HG02798 (cell line): Measurements from ENCODE around the gene RCAN1.
A peak's percentile ranks its signal among the peaks of the same experiment; 100 is the strongest.

Experiments
- ATAC-seq: cut with Tn5 transposase; IDR thresholded peaks from one replicate; pipeline ENCODE4 v1.9.1; 2021; ENCODE audit warnings: mild to moderate bottlenecking; ENCODE audit not compliant: unreplicated experiment, poor library complexity

Gene RCAN1

DNA sequence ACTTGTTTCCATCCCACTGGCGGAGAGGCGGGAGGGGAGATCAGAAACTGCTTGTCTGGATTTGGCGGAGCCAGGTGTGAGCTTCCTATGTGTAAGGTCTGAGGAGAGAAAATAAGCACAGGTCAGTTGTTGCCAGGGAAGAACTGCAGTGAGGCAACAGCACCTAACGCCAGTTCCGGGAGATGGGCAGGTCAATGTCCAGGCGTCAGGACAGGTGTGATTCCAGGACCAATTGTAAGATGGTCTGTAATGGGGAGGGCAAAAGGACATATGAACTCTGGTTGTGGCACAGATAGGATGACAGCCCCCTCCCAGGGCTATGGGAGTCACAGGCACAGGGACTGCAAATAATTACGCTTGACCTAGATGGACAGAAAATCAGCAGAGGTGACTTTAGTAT, 93.4 kb downstream of the RCAN1 start:
- no peak for ATAC-seq

DNA sequence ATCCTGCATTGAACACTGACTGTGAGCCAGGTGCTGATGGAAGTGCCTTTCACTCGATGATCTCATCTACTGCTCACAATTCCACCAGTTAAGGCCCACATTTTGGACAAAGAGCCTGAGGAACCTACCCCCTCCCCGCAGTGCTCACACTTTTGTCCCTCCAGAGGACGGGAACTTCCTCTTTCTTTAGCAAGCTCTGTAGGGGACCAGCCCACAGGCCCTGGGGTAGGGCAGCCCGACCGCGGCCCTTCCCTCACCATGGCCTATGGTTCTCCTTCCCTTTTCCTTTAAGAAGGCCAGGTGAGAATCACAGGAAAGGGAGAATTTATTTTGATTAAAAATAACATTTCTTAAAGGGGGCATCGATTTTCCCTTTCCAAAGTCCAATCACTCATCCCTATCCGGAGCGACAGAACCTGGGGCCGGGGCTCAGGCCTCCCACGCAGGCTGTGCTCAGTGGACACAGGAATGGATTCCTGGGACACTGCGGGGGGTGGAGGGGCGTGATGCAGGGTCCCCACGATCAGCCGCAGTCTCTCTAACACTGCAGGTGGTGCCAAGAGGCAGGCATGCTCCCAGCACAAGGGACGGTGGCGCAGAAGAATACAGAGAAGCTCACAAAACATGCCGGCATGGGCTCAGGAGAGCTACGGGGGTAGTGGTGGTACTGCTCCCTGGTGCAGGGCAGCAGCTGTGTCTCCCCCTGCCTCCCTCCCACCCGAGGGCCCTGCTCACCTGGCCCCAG, 94.0 kb downstream of the RCAN1 start:
- no peak for ATAC-seq

DNA sequence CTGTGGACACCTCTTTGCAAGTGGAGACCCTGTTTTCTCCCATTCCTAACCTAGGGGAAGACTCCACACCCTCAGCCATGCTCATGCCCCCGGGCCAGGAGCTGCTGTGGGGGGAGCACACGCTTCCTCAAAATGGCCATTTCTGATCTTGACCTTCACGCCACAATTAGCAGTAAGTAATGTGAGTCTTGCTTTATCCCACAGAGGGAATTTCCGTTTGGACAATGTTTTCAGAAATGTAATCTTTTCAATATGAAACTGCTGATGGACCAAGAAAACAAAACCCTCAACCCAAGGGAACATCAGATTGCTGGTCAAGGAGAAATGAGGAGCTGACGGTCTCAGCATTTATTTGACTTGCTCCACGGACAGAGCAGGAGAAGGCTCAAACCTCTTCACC, 94.6 kb downstream of the RCAN1 start:
- ATAC-seq = no peak

DNA sequence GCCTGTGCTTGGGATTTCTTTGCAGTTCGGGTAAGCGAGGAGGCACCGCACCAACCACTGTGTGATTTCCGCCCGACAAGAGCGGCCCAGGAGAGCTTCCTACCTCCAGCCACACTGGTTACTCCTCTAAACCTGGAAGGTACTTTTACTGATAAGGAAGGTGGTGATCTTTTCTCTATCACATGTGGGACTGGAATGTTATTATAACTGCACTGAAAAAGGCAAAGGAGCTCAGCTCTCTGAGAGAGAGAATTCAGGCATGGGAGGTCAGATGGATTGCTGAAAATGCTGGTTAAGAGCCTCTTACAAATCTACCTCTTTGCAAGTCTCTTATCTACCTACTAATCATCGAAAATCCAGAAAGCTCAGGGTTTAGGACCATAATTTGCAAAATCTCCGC, 95.2 kb downstream of the RCAN1 start:
- ATAC-seq = no peak

DNA sequence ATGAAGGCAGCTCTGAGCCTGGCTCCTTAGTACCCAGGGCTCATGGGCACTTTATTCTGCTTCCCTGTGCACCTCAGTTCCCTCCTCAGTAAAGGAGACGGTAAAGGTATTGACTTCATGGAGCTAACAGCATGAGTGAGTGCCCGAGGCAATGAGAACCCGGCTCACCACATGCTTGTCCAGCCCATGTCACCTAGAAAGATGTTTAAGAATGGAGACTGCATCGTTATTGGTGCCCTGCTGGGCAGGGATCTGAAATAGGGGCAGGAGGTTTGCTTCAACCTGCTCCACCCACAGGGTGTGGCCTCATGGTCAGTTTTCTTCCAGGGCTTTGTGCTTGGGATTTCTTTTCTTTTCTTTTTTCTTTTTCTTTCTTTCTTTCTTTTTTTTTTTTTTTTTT, 95.9 kb downstream of the RCAN1 start:
- ATAC-seq = no peak

DNA sequence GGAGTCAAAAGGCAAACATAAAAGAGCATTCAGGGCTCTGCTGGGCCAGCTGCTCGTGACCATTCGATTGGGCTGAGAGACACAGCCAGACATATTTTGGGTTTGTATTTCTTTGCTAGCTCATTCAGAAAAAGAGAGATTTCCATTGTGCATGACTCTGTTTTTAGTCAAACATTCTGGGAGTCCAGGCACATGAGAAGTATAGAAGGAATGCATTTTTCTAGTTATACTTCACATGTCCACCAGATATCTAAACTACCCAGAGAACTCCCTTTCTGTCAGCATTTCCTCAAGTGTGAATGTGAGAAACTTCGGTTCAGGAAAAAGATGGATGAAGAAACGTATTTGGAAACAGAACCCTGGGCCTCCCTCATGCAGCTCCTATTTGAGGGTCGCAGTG, 96.6 kb downstream of the RCAN1 start:
- ATAC-seq = no peak

DNA sequence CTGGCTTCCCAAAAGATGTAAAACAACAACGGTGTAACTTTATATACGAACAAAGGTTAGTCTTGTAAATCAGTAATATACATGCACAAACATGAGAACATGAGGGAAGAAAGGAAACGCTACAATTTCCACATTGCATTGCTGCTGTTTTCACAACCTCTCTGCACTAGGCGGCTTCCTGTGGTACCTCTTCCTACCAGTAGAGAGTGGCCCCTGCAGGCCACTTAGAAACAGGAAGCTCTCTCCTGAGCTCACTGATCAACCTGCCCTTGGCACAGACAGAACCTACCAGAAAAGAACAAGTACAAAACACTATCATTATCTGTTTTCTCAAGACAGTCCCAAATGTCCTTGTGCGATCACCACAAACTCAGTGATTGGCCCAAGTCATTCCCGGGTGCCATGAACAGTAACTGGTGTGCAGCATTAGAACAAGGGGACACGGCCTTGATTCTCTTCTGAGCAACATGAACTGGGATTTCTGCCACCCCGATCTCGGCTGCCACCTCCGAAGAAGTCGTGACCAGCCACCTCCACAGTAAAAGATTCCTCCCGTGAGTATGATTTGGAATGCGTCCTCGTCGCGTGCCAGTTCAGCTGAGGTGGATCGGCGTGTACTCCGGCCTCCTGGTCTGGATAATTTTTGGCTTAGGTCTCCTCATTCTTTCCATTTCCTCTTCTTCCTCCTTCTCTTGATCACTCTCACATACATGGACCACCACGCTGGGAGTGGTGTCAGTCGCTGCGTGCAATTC, 97.2 kb downstream of the RCAN1 start:
- ATAC-seq = no peak

DNA sequence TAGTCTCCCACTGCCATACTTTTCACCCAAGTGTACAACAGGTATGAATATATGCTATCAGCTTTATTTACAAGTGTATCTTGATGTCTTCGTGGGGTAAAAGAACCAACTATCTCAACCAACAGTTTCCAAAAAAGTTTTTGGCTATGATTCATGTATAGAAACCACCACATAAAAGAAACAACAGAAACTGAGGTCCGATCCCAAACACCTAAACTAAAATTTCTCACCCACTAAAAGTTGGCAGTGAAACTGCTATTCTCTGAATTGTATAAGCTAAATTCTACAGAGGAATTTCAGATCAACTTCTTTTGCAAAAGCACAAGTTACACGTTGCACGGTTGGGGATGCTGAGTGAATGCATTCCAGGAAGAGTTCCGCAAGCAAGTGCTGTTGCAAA, 97.9 kb downstream of the RCAN1 start:
- no peak for ATAC-seq

DNA sequence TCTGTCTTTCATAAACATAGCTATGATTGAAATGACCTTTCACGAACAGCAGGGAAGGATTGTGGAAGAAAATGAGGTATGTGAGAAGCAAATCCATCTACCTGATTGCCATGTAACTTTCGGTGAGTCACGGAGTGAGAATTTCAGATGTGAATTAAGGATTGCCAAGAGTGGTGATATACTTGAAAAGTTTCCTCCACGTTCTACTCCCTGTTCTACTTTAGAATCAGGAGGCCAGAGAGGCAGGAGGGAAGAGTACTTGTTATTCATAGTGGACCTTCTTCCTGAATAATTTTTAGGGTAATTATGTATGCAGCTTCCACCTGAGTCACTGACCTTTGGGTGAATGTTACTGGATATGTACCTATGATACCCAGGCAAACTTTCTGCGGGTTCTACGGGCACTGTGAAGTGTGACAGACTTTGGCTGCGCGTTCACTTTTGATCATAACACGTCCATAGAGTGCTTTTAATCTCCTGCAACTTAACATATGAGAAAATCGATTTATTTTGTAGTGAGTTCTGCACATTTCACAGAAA, 100.3 kb downstream of the RCAN1 start:
- no peak for ATAC-seq

DNA sequence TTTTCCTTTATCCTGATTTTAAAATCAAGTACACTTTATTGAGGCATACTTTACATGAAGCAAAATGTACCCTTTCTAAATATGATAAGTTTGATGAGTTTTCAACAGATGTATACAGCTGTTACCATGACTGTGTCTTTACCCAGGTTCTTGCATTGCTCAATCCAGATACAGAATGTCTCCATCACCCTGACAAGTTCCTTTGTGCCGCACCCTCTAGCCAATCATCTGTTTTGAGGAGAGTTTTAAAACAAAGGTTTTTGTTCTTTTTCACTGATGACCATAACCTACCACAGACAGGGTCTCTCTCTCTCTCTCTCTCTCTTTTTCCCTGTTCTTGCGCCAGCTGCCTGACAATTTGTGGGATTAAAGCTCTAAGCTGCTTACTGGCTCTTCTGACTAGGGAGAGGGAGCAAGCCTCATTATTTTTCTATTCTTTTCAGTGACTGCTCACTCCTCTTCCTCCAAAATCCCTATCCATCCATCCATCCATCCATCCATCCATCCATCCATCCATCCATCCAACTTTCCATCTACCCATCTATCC, 101.7 kb downstream of the RCAN1 start:
- ATAC-seq = no peak

DNA sequence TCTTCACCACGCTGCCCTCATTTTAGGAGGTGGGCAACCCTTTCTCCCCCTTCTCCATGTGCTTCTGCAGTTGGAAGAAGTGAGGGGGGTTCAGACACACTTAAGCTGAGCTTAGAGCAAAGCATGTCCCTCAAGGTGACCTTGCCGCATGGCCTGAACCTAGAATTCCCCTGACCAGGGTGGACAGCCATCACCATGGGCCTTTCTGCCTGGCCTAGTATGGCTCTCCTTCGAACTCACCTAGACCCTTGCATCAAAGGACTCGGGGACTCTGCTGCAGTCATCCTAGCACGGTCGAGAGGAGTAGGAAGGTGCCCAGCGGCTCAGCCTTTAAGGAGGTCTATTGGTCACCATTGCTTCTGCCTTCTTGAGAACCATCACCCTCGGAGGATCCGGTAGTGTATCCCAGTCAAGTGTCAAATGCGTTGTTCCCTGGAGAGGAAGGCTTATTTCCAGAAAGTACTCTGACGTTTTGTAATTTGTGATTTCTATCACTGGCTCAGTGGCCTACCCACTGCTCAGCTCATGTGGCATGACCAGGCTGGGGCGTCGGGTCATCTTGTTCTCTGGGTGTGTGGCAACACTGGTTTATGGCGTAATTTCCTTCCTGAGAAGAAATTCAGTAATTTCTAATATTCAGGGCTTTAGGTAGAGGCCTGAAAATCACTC, 103.0 kb downstream of the RCAN1 start, which contains the start of gene KCNE1:
Gene KCNE1, minus strand, starts transcription at position 424 of the 669 bp plus-strand sequence. CDS start 62,576 bp downstream, outside the sequence.
- no peak for ATAC-seq

DNA sequence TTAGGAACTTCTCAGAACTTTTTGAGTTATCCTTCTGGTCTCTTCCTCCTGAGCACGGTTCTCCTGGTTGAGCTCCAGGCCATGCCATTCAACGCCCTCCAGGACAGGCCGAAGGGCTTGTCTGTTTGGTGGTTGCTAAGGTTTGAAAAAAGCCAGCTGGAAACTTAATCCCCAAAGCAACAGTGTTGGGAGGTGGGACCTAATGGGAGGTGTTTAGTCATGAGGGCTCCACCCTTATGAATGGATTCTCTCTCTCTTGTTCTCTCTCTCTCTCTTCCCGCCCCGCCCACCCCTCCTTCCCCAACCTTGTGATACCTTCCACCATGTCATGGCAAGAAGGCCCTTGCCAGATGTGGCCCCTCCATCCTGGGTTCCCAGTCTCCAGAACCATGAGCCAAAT, 103.7 kb downstream of the RCAN1 start:
- no peak for ATAC-seq

DNA sequence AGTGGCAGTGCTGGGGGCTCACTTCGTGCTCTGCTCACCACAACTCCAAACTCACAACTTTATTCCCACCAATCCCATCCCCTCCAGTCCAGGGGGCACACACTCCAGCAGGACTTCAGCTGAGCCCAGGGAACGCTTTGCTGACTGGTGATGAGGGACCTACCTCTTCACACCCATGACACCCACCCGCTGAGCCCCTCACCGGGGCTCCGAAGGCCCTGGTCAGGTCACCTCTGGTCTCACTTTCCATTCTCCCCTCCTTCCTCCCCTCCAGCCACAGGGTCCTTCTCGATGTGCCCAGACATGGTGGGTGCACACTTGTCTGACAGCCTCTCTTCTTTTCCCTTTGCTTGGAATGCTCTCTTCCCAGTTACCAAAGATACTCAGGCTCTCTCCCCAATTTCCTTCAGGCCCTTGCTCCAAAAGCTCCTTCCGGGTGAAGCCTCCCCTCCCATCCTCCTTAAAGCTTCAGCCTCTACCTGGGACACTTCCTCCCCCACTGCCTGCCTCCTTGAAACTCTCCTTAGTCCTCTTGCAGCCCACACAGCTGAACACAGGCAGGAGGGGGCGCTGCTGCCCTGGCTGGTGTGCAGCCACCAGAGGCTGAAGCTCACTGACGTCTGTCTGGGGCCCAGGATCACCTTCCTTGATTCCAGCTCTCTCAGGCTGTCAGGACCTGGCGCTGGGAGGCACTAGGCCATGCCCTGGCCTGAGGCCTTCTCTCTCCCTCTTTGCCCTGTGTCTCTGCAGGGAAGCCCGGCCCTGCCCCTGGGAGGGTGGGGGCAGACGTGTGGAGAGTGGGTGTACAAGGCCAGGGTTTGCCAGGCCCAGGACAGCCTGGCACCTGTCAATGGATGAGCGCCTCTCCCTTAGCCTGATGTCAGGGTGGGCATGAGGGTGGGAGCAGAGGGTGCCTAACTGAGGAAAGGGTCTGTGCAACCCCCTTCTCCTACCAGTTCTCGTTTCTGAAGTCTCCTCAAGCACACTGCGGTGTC, 104.5 kb downstream of the RCAN1 start:
- ATAC-seq = peak; percentile 62

DNA sequence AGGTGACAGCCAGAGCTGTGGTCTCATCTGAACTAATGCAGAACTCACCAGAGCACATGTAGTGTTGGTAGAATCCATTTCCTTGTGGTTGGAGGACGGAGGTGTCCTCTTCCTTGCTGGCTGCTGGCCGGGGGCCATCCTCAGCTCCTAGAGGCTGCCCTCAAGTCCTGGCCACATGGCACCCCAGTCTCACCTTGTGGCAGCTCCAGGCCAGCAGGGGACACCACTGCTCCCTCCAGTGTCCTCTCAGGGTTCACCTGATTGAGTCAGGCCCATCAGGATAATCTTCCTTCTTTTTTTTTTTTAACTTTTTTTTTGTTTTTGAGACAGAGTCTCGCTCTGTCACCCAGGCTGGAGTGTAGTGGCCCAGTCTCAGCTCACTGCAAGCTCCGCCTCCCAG, 105.8 kb downstream of the RCAN1 start:
- no peak for ATAC-seq

DNA sequence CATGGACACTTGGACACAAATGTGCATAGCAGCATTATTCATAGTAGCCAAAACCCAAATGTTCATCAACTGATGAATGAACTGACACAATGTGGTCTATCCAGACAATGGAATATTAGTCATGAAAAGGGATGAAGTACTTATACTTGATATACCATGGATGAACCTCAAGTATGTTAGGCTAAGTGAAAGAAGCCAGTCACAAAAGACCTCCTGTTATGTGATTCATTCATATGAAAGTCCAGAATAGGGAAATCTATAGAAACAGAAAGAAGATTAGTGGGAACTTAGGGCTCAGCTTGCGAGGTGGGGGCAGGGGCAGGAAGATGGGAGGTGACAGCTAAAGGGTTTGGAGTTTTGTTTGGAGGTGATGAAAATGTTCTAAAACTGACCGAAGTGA, 110.3 kb downstream of the RCAN1 start:
- ATAC-seq = no peak

DNA sequence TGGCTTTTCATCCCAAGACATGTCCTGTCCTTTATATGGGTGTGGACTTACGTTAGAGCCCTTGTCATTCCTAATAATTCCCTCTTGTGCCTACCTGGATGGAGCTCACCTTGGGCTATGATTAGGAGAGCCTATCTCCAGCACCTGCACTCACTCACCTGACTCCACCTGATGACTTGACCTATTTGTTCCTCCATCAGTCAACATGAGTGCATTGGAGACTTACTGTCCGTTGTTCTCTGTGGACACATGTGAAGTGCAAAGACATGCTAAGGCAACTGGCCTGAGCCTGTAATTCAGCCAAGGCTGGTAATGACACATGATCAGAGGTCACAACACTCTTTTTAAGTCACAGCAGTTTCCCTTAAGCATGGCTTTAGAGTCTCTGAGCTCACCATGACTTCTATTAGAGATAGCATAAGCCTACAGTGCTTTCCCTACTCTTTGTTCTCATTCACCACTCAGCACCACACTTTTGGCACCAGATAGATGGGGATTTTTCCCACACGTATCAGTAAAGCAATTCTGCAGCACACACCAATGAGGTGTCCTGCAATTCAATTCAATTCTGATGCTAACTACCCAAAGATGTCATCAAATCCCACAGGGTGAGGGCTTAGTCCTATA, 112.3 kb downstream of the RCAN1 start:
- ATAC-seq = no peak

DNA sequence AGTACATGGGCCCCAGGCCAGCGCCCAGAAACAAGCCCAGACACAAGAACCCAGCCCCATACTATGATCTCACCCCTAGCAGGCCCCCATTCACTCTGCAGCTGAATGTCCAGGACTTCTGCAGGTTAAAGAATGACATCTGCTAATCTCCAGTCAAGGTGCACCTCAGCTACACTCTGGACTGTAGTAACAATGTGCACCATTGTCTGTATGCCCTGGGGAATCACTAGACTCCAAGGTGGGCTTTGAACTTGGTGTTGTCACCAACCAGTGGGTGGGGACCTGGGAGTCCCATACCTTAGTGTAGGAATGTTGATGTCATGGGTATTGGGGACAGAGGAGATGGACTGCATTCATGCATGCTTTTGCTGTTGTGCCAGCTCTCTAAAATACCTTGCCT, 113.2 kb downstream of the RCAN1 start:
- ATAC-seq = no peak

DNA sequence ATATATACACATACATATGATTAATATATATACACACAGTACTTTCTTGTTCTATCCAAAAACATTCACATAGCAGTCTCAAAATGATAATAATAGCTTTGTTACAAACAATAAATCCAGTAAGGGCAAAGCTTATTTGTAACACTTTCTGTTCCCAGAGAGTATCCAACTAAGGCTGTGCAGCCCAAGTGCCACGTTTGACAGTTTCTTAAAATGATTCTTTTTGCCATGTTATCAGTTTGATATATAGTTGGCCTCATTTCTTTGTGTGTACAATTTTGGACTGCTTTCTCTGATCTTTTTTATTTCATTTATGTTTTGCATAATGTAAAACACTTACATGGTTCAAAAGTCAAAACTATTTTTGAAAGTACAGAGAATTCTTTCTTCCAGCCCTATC, 114.7 kb downstream of the RCAN1 start:
- ATAC-seq = no peak

DNA sequence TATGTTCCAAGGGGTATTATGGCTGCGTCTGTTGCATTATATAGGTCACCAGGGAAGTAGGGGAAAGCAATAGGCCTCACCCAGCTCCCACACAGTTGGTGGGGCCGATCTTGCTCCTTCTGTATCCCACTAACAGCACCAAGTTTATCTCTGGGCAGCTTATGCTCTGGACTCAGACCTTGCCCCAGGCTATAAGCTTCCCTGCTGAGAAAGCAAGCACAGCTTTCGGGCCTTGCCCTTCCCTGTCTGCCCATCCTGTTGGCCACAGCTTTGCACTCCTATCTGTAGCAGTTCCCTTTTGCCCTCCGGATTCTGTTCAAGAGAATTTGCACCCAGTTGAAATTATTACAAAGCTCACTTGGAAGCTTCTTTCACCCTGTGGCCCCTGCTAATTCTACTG, 115.8 kb downstream of the RCAN1 start:
- ATAC-seq = no peak
